Pulmonary artery endothelial cell (primary cell): ENCODE measurements around the gene ERBB2. TPM values are rescaled to one million over a fixed set of nuclear protein-coding genes. Genes with fewer than 3 reads are reported as not detected.

Experiments
- DNase-seq: peaks from one replicate; pipeline ENCODE4 v3.0.0-alpha.2; 2011; ENCODE audit warnings: low read depth, low spot score
- total RNA-seq: library from RNA; depleted of rRNA; stranded (reverse); fragments of >200 nt; gene quantifications from 2 replicates; pipeline ENCODE4 v1.2.3, GENCODE V29; 2014

Gene ERBB2
- total RNA-seq, 1 donor from 2014 or later: 17.9 TPM

DNA sequence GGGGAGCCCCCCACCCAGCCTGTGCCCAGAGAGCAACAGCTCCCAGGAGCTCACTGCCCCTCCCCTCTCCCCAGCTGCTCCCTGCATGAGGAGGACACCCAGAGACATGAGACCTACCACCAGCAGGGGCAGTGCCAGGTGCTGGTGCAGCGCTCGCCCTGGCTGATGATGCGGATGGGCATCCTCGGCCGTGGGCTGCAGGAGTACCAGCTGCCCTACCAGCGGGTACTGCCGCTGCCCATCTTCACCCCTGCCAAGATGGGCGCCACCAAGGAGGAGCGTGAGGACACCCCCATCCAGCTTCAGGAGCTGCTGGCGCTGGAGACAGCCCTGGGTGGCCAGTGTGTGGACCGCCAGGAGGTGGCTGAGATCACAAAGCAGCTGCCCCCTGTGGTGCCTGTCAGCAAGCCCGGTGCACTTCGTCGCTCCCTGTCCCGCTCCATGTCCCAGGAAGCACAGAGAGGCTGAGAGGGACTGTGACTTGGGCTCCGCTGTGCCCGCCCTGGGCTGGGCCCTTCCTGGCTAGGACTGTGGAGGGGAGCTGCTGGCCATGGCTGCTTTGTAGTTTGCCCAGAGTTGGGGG lies 34.1 kb upstream of the ERBB2 start:
- no peak for DNase-seq

DNA sequence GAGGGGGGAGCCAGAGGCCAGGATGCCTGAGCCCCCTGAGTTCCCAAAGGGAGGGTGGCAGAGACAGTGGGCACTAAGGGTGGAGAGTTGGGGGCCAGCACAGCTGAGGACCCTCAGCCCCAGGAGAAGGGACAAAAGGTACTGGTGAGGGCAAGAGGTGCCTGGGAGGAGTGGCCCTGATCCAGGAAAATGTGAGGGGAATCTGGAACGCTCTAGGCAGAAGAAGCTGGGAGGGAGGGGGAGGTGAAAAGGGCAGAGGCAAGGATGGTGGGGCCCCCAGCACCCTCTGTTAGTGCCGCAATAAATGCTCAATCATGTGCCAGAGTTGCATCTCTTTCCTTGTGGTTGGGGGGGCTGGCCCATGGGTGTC lies 33.6 kb upstream of the ERBB2 start:
- DNase-seq: no peak

DNA sequence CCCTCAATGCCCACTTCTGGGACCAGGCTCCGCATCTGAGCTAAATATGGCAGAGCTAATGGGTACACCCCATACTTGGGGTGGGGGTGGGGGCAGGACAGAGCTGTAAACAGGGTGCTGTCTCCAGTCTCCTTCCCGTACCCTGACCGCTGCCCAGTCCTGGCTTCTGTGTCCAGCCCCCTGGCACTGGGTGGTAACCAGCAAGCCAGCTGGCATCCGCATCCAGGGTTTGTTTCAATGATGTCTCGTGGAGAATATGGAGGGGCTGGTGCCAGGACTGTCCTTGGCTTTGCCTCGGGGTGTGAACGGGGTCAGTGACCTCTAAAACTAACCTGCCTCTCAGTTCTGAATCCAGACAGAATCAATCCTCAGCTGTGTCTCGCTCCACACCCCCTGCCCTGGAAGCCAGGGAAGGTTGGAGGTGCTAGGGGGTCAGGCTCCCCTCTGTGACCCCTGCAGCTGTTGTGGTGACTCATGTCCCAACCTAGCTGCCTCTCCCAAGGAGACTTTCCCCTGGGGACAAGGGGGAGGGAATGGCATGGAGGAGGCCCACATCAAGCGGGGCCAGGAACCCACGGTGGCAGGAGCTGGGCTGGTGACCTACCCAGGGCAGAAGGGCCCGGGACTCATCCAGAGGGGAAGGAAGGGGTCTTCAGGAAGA lies 33.1 kb upstream of the ERBB2 start:
- no peak for DNase-seq

DNA sequence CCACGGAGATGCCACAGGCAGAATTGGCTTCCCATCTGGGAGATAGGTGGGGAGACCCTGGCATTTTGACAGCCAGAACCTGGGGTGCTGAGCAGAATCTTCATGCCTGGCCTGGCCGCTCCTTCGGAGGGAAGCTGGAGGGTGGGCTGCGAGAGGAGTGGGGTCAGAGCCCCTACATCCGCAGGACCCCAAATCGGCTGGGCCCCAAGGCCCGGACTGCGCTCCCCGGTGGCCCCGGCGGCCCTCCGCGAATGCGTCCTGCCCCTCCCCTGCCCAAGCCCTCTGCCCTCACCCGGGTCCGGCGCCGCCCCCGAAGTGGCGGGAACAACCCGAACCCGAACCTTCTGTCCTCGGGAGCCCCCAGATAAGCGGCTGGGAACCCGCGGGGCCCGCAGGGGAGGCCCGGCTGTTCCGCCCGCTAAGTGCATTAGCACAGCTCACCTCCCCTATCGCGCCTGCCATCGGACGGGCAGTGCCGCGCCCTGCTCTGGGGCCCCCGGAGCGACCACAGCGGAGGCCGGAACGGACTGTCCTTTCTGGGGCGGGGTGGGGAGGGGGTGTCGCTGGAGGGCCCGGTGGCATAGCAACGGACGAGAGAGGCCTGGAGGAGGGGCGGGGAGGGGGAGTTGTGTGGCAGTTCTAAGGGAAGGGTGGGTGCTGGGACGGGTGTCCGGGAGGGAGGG lies 32.5 kb upstream of the ERBB2 start:
- DNase-seq: no peak

DNA sequence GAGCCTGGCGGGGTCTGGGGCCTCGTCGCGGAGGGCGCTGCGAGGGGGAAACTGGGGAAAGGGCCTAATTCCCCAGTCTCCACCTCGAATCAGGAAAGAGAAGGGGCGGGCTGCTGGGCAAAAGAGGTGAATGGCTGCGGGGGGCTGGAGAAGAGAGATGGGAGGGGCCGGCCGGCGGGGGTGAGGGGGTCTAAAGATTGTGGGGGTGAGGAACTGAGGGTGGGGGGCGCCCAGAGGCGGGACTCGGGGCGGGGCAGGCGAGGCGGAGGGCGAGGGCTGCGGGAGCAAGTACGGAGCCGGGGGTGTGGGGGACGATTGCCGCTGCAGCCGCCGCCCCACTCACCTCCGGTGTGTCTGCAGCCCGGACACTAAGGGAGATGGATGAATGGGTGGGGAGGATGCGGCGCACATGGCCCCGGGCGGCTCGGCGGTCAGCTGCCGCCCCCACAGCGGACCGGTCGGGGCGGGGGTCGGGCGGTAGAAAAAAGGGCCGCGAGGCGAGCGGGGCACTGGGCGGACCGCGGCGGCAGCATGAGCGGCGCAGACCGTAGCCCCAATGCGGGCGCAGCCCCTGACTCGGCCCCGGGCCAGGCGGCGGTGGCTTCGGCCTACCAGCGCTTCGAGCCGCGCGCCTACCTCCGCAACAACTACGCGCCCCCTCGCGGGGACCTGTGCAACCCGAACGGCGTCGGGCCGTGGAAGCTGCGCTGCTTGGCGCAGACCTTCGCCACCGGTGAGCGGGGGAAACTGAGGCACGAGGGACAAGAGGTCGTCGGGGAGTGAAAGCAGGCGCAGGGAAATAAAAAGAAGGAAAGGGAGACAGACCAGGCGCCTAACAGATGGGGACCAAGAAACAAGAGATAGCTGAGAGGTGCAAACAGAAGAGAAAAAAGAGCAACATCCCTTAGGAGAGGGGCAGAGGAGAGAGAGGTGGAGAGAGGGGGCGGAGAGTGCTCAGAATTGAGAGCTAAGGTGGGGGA lies 31.6 kb upstream of the ERBB2 start, which contains the start of gene PNMT:
PNMT (plus strand) TSS at position 509 of the 980 bp plus-strand sequence; CDS start at position 532, 23 bp downstream.
- no peak for DNase-seq

DNA sequence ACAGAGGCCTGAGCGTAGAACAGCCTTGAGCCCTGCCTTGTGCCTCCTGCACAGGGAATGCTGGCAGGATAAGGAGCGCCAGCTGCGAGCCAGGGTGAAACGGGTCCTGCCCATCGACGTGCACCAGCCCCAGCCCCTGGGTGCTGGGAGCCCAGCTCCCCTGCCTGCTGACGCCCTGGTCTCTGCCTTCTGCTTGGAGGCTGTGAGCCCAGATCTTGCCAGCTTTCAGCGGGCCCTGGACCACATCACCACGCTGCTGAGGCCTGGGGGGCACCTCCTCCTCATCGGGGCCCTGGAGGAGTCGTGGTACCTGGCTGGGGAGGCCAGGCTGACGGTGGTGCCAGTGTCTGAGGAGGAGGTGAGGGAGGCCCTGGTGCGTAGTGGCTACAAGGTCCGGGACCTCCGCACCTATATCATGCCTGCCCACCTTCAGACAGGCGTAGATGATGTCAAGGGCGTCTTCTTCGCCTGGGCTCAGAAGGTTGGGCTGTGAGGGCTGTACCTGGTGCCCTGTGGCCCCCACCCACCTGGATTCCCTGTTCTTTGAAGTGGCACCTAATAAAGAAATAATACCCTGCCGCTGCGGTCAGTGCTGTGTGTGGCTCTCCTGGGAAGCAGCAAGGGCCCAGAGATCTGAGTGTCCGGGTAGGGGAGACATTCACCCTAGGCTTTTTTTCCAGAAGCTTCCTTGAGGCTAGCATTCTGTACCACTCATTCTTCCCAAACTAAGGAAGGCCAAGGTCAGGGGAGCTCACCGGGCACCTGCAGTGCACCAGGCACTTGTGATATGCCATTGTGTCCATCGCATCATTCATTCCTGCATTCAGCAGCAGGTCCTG lies 29.7 kb upstream of the ERBB2 start:
- DNase-seq: no peak

DNA sequence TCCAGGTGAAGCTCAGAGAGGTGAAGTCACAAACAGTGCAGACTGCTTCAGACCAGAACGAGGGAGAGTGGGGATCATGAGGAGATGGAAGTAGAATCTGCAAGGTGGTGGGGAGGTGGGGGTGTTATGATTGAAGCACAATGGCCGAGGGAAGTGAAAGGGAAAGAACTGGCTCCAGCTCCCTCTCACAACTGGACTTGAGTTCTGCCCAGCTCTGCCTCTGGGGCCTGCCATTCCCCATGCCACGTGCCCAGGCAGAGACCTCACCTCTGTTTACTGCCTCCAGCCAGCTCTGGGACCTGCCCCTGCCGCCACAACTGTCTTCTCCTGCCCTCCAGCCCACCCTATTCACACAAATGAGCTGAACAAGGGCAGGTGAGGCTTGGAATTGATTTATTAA lies 29.1 kb upstream of the ERBB2 start:
- DNase-seq: no peak

DNA sequence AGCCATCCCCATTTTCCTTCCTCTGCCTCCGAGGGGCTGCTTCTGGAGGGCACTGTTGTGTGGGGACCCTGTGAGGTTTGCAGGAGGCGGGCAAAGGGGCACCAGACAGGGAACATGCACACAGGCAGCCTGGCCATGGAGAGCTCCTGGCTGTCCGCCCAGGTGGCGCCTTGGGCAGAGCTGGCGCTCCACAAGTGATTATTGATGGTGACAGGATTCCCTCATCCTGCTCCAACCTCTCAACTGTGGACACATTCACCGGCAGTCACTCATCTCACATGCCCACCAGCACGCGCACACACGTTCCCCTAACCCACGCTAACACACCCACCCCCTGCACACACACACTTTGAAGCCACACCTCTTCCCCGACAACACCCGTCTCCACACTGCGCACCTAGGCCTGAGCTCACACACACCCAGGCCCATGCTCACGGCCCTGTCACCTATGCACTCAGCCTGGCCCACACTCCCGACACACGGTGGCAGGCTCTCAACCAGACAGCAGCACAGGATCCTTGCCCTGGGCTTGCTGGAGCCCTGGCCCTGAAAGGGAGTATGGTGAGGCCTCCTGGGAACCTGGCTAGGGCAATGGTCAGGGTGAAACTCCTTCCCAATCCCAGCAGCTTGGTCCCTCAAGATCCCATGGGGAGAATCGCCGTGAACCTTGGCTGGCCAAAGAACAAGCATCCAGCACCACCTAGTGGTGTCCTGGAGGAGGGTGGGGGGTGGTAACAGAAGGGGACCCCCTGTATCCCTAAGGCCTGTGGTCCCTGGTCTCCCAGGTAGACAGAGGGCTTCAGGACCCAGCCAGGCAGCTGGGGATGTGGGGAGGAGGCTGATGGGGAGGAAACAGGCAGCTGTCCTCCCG lies 28.0 kb upstream of the ERBB2 start:
- no peak for DNase-seq

DNA sequence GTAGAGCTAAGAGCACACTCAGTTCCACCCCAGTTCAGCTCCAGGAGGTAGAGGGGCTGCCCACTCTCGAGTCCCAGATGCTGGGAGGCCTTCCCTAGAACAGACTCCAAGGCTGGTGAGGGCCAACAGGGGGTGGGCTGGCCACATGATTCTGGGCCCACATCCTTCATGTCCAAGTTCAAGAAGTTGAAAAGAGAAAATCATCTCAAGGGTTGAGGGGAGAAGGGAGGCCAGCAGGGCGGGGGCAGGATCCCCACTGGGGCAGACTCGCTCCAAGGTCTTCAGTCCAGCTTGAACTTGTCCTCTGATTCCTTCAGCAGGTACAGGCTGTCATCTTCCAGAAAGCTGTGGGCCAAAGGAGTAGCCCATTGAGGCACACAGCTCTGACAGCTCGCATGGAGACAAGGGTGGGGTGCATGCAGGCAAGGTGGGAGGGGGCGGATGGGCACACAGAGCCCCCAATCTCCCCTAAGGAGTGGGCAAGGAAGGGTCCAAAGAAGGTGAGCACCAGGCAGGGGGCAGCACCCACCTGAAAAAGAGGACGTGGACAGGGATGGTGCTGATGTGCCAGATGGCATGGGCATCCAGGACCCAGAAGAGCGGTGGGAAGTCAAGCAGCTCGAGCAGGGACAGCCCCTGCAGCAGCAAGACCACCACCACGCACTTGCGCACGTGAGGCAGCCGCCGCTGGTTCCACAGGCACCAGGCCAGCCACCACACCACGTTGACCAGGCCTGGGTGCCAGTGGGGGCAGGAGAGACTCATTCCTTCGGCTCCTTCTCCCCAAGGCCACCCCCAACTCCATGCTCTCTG lies 27.1 kb upstream of the ERBB2 start:
- no peak for DNase-seq

DNA sequence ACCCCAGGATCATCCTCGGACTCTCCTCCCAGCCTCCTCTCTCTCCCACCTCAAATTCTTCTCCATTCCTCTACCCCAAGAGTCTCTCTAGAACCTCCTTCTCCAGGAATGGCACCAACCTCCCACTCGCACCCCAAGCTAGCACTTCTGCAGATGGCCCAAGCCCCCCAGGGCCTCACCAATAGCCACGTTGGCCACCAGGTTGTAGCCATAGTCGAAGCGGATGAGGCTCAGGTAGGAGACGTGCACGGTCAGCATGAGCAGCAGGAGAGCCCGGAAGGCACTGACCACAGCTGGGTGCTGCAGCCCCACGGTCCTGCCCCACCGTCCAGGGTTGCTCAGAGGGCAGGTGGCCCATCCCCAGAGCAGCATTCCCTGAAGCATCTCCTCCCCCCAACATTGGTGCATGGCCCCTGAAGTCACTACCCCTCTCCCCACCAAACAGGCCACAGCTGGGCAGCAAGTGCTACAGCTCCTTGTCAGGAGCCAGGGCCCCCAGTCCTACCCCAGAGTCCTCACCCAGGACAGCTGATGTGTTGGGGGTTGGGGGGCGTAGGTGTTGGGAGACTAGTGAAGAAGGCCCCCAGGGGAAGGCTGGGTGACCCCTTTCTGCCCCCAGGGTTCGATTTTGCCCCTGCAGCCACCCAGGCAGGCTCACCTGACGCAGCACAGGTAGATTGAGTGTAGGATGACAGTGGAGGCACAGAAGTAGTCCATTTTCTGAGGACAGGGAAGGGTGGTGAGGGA lies 26.4 kb upstream of the ERBB2 start:
- no peak for DNase-seq

DNA sequence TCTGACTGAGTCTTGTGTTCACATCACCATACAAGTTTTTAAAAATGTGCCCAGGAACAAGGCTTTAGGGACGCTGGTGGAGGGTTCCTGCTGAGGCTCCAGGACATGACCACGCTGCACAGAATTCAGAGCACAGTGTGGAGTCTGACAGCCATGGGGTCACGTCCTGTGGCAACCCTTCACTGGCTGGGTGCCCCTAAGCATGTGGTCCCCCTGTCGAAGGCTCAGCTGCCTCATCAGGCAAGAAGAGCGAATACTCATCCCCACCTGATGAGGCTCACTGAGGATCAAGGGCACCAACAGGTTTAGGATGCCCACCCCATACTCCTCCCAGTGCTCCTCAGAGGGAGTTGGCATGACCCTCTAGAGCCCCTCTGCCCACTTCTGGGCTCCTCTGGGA lies 25.7 kb upstream of the ERBB2 start:
- no peak for DNase-seq

DNA sequence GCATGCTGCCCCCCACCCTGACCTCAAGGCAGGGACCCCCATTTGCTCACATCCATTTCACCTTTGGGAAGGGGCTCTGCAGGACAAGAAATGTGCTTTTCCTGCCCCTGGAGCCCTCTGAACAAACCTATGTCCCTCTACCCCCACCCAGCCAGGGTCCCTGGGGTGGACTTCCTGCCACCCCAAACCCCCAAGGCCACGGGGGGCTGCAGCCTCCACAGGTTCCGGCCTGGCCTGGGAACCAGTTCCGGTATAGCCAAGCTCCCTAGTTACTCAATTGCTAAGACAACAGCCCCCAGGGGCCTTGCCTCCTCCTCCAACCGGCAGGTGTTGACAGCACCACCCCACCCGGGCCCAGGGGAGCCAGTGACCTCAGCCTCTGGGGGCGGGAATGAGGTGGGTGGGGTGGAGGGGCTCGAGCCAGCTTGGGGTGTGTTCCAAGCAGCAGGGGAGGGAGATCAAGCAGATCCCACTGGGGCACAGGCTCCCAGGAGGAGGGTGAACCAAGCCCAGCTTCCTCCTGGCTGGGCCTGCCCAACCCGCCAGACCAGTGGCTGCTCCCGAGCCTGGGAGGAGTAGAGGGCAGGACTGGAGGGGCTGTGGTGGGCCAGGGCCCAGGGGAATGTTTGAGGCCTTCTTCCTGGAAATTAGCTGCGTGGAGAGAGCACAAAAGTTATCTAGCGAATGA lies 25.0 kb upstream of the ERBB2 start:
- no peak for DNase-seq

DNA sequence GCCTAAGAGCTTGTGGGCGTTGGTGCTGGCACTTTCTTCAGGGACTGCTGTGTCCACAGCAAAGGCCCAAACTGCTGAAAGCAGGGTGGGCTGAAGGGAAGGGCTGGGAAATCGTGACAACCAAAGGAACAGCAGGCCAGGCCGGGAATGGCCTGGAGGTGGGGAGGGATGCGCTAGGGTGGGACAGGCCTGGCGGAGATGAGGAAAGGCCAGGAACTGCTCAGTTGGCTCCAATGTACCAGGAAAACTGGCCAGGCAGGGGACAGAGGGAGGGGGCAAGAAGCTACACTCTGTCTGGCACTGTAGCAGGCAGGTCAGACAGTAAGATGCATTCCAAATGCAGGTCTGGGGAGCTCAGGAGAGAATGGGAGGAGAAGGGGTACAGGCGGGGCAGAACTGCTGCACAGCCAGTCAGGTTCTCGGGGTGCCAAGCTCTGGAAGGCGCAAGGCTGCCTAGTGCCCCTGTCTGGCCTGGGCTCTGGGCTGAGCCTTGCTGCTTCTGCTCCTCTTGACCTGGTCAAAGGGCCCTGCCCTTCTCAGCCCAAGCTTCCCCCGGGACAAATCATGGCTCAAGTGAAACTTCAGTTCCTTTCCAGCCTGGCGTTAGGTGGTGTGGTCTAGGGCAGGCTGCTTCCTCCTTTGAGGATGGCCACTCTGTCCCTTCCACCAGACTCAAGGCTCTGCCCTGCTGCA lies 24.3 kb upstream of the ERBB2 start:
- no peak for DNase-seq

DNA sequence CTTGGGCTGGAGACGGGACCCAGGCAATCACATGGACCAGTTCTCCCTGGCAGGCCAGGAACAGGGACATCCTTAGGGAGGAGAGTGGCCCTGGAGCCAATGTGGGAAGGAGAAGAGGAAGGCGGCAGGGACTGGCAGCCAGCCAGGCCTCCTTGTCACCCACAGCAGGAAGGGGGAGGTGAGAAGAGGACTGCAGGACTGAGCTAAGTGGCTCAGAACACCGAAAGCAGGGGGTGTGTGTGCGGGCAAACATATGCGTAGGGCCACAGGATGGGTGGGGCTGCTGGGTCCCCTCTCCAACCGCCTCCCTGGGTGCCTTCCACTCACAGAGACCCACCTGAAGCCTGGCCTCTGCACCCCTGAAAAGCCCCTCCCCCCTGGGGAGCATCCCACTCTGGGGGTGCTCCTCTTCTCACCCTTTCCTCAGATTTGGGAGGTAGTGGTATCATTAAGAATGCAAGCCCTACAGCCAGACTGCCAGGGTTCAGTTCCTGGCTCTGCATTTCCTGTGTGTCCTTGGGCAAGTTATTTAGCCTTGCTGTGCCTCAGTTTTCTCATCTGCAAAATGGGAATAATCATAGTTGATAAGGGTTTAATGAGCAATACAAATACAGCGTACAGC lies 23.6 kb upstream of the ERBB2 start:
- no peak for DNase-seq

DNA sequence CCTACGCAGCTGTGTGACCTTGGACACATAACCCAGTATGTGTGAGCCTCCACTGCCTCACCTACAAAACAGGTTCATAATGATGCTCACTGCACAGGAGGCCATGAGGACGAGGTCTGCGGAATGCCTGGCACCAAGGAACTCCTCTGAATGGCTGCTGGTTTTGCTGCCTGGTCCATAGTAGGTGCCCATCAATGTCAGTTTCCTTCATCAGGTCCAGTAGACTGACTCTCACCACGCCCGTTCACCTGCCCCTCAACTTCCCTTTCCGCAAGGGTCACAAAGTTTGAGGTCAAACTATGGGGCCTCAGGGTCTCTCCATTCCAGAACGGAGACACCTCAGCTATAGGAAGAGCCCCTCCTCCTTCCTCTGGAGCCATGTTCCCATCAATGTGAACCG lies 22.8 kb upstream of the ERBB2 start:
- no peak for DNase-seq

DNA sequence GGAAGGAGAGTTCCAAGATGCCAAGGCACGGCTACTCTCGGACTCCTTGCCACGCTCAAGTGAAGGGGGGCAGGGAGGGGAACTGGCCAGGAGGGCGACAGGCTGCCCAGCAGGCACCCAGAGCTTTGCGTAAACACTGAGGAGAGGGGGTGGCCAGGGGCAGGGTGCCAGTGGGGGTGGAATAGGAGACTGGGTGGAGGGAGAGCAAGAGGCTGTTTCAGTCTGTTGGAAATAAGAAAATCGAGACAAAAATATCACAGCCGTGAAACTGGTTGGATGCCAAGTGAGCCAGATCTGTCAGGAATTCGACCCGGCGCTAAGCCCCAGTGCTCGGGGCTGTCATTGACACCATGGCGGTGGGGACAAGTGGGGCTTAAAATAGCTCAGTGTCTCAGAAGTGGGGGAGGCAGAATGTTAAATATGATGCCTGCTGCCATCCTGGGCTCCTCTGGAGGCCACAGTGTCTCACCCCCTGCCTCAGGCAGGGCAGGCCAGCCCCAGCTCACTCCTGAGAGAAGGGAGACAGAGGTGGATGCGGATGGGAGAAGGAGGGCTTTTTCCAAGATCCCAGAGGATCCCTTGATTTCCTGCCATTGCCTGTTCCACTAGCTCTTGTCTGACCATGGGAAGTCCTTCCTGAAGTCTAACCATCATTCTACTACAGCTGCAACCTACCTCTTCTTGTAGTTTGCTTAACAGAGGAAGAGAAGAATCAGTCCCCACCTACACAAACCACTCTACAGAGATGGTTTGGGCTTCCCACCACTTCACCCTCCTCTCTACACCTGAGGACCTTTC lies 22.1 kb upstream of the ERBB2 start:
- no peak for DNase-seq
